Smooth muscle cell (in vitro differentiated cells): ENCODE measurements around the gene TRPC4AP. TPM values are rescaled to one million over a fixed set of nuclear protein-coding genes. Genes with fewer than 3 reads are reported as not detected.
"Not testable (repeated sequence)": the region's sequence is repeated elsewhere in the genome, so short reads cannot be mapped to it uniquely, and the experiment has no call there.

Experiments
- DNase-seq: peaks from one replicate; lab custom pipeline; 2025; ENCODE audit not compliant: unreplicated experiment; lab: John Stamatoyannopoulos, UW
- H2AFZ ChIP-seq: fragments of 200-600 bp; sonication (generic); 2 replicates; pipeline ENCODE4 v1.6.0; 2016; ENCODE audit warnings: antibody characterized with exemption, low read depth, mild to moderate bottlenecking
- H3F3A ChIP-seq: fragments of 200-600 bp; sonication (generic); 2 replicates; pipeline ENCODE4 v1.6.0; 2017; ENCODE audit warnings: antibody characterized with exemption, low read depth
- H3K27ac ChIP-seq: fragments of 200-600 bp; sonication (generic); 2 replicates; pipeline ENCODE4 v1.5.1; 2016; ENCODE audit warnings: low read depth, mild to moderate bottlenecking
- H3K27me3 ChIP-seq: fragments of 200-600 bp; sonication (generic); 2 replicates; pipeline ENCODE4 v1.6.1; 2016; ENCODE audit warnings: low read depth, mild to moderate bottlenecking
- H3K36me3 ChIP-seq: fragments of 200-600 bp; sonication (generic); 2 replicates; pipeline ENCODE4 v1.5.1; 2016; ENCODE audit warnings: low read depth
- H3K4me1 ChIP-seq: fragments of 200-600 bp; sonication (generic); 2 replicates; pipeline ENCODE4 v1.5.1; 2016; ENCODE audit warnings: low read depth
- H3K4me2 ChIP-seq: fragments of 200-600 bp; sonication (generic); 2 replicates; pipeline ENCODE4 v1.6.0; 2016; ENCODE audit warnings: mild to moderate bottlenecking
- H3K4me3 ChIP-seq: fragments of 200-600 bp; sonication (generic); 2 replicates; pipeline ENCODE4 v1.5.1; 2016; ENCODE audit warnings: mild to moderate bottlenecking
- H3K79me2 ChIP-seq: fragments of 200-600 bp; sonication (generic); 2 replicates; pipeline ENCODE4 v1.6.0; 2016; ENCODE audit warnings: low read depth, mild to moderate bottlenecking
- H3K9ac ChIP-seq: fragments of 200-600 bp; sonication (generic); 2 replicates; pipeline ENCODE4 v1.6.0; 2016; ENCODE audit warnings: low read depth
- H3K9me3 ChIP-seq: fragments of 200-600 bp; sonication (generic); replicated peaks from 2 replicates; pipeline ENCODE4 v1.5.1; 2016; ENCODE audit warnings: low read depth
- H4K20me1 ChIP-seq: fragments of 200-600 bp; sonication (generic); 2 replicates; pipeline ENCODE4 v1.6.0; 2016; ENCODE audit warnings: low read depth
- CTCF ChIP-seq: fragments of 200-600 bp; sonication (generic); IDR thresholded peaks from 2 replicates; pipeline ENCODE4 v1.5.1; 2017; ENCODE audit warnings: borderline replicate concordance, mild to moderate bottlenecking, antibody characterized with exemption; ENCODE audit not compliant: insufficient read depth, poor library complexity, severe bottlenecking
- WGBS: methylation state at CpG from one replicate; pipeline ENCODE4 v1.1.7; 2016; ENCODE audit warnings: low lambda C conversion rate; 5-methylcytosine and 5-hydroxymethylcytosine counted together
- polyA plus RNA-seq: library from polyadenylated mRNA; unstranded; fragments of >200 nt; fragmentation: Nextera tagmentation; extraction: Ambion mirVana; gene quantifications from 2 replicates; pipeline ENCODE4 v1.2.1, GENCODE V29; 2016
- total RNA-seq: library from RNA; depleted of rRNA; stranded (reverse); fragments of >200 nt; gene quantifications from 2 replicates; pipeline ENCODE4 v1.2.3, GENCODE V29; 2014

The TRPC4AP gene
- total and polyA plus RNA-seq, 2 experiments from 2014 or later: 77.3 to 95.4 TPM

GRCh38 chr20:35079472-35080347 is 12.9 kb downstream of the TRPC4AP start:
- no peak overlapping the region for H2AFZ ChIP-seq
- H3K27ac ChIP-seq: no peak overlapping the region
- H3K27me3 ChIP-seq: no peaks in the 10 kb centered on the region
- no peak overlapping the region for H3K4me2 ChIP-seq
- H3K9ac ChIP-seq: no peak overlapping the region
- peaks cover under 1% of the 10 kb centered on the region for H3F3A ChIP-seq
- no peak for DNase-seq
- H3K79me2 ChIP-seq: peaks cover 77% of the 10 kb centered on the region
- no peak for TF ChIP-seq CTCF
- H3K9me3 ChIP-seq: no peaks in the 10 kb centered on the region
- no peak overlapping the region for H3K4me3 ChIP-seq
- no peaks in the 10 kb centered on the region for H3K4me1 ChIP-seq
- peaks cover 77% of the 10 kb centered on the region for H4K20me1 ChIP-seq
- peaks cover 14% of the 10 kb centered on the region for H3K36me3 ChIP-seq
- 94% methylated on average over 8 of the region's 8 CpGs for WGBS

- no peak for DNase-seq
- H3K27ac ChIP-seq: no peak overlapping the region
- H3K36me3 ChIP-seq: peaks cover 14% of the 10 kb centered on the region
- no peak overlapping the region for H3K4me3 ChIP-seq
- H3K9ac ChIP-seq: no peak overlapping the region
- H3F3A ChIP-seq: no peaks in the 10 kb centered on the region
- H3K27me3 ChIP-seq: no peaks in the 10 kb centered on the region
- H2AFZ ChIP-seq: no peak overlapping the region
- H3K9me3 ChIP-seq: no peaks in the 10 kb centered on the region
- peaks cover 59% of the 10 kb centered on the region for H4K20me1 ChIP-seq
- H3K79me2 ChIP-seq: peaks cover 74% of the 10 kb centered on the region
- no peak overlapping the region for H3K4me2 ChIP-seq
- no peak for TF ChIP-seq CTCF
- no peaks in the 10 kb centered on the region for H3K4me1 ChIP-seq
- WGBS: 95% methylated on average over 5 of the region's 5 CpGs
These were observed 14.7 kb downstream of the TRPC4AP start for GRCh38 chr20:35077872-35078271.

- Histone ChIP-seq H3K9ac (no peak overlapping the region), H3K79me2 (peaks cover 74% of the 10 kb centered on the region), H2AFZ (no peak overlapping the region), H3K36me3 (peaks cover 14% of the 10 kb centered on the region), H3K9me3 (no peaks in the 10 kb centered on the region), H3K4me3 (no peak overlapping the region), H3K27ac (no peak overlapping the region), H3K27me3 (no peaks in the 10 kb centered on the region), H4K20me1 (peaks cover 55% of the 10 kb centered on the region), H3K4me2 (no peak overlapping the region), H3K4me1 (no peaks in the 10 kb centered on the region), H3F3A (no peaks in the 10 kb centered on the region)
- WGBS: 93% methylated on average over 5 of the region's 5 CpGs
- DNase-seq: no peak
- no peak for TF ChIP-seq CTCF
These were observed 15.3 kb downstream of the TRPC4AP start for GRCh38 chr20:35077341-35077740.

GRCh38 chr20:35071436-35072153 is 21.0 kb downstream of the TRPC4AP start:
- H3K79me2 ChIP-seq: peaks cover 74% of the 10 kb centered on the region
- not testable (repeated sequence) for H3K27me3 ChIP-seq, DNase-seq, H3K36me3 ChIP-seq, H3F3A ChIP-seq, H3K9ac ChIP-seq, H3K4me3 ChIP-seq, H3K4me2 ChIP-seq, H3K4me1 ChIP-seq, H2AFZ ChIP-seq, H3K9me3 ChIP-seq, H3K27ac ChIP-seq
- peaks cover 56% of the 10 kb centered on the region for H4K20me1 ChIP-seq
- 98% methylated on average over 7 of the region's 8 CpGs for WGBS
